Upper lobe of right lung (tissue), 1 donor: ENCODE measurements around the gene MYL7. TPM values are rescaled to one million over a fixed set of nuclear protein-coding genes. Genes with fewer than 3 reads are reported as not detected.
"Not testable (repeated sequence)": the region's sequence is repeated elsewhere in the genome, so short reads cannot be mapped to it uniquely, and the experiment has no call there.

Experiments used
- ATAC-seq: fragments of 200-7000 bp; cut with Tn5 transposase; one replicate; pipeline ENCODE4 v1.9.1; 2020; ENCODE audit warnings: mild to moderate bottlenecking, moderate library complexity
- DNase-seq: peaks from one replicate; pipeline ENCODE4 v3.0.0-alpha.2; 2020
- H3K27ac ChIP-seq: fragments of 200-600 bp; one replicate; pipeline ENCODE4 v1.8.0; 2022
- H3K27me3 ChIP-seq: fragments of 200-600 bp; one replicate; pipeline ENCODE4 v1.8.0; 2022; ENCODE audit warnings: mild to moderate bottlenecking
- H3K36me3 ChIP-seq: fragments of 200-600 bp; one replicate; pipeline ENCODE4 v1.8.0; 2022
- H3K4me1 ChIP-seq: fragments of 200-600 bp; one replicate; pipeline ENCODE4 v1.8.0; 2022
- H3K4me3 ChIP-seq: fragments of 200-600 bp; one replicate; pipeline ENCODE4 v1.8.0; 2022; ENCODE audit warnings: mild to moderate bottlenecking
- H3K9me3 ChIP-seq: fragments of 200-600 bp; one replicate; pipeline ENCODE4 v1.8.0; 2022
- CTCF ChIP-seq: fragments of 200-600 bp; IDR thresholded peaks from one replicate; pipeline ENCODE4 v1.8.0; 2022; ENCODE audit warnings: antibody characterized with exemption
- intact Hi-C: fragments of 100-400 bp; cut with DNase I; formaldehyde crosslinking; loops from one replicate; pipeline ENCODE4 v1.11.0; 2022
- total RNA-seq: library from RNA; stranded (reverse); fragmentation: NEBNext Ultra II Directional; extraction: Animal tissue kit (Norgen Biotek cat#: 25700); gene quantifications from one replicate; pipeline ENCODE4 v1.2.1, GENCODE V29; 2021
- donor health status: DM: no; HTN: yes; CAD: no; lungs with severe emphysema.

MYL7 gene
- total RNA-seq, 1 donor from 2014 or later: 3.1 TPM

GRCh38 chr7:44133295-44133694 lies 7.8 kb downstream of the MYL7 start:
- intact Hi-C loops: no loop called here
- Histone ChIP-seq H3K9me3 (no peaks in the 10 kb centered on the region), H3K4me1 (no peaks in the 10 kb centered on the region), H3K36me3 (no peaks in the 10 kb centered on the region), H3K27me3 (no peaks in the 10 kb centered on the region), H3K4me3 (no peak overlapping the region), H3K27ac (no peak overlapping the region)
- DNase-seq: no peak
- ATAC-seq: no peak
- TF ChIP-seq CTCF: no peak

GRCh38 chr7:44132039-44132438 lies 9.1 kb downstream of the MYL7 start:
- DNase-seq (no peak), ATAC-seq (no peak)
- Histone ChIP-seq H3K9me3 (no peaks in the 10 kb centered on the region), H3K27me3 (no peaks in the 10 kb centered on the region), H3K4me3 (no peak overlapping the region), H3K4me1 (no peaks in the 10 kb centered on the region), H3K27ac (no peak overlapping the region), H3K36me3 (no peaks in the 10 kb centered on the region)
- TF ChIP-seq CTCF: no peak
- intact Hi-C loops: no loop called here

- Histone ChIP-seq H3K36me3 (no peaks in the 10 kb centered on the region), H3K9me3 (no peaks in the 10 kb centered on the region), H3K27me3 (no peaks in the 10 kb centered on the region), H3K4me3 (no peak overlapping the region), H3K27ac (no peak overlapping the region), H3K4me1 (no peaks in the 10 kb centered on the region)
- no peak for TF ChIP-seq CTCF
- intact Hi-C loops: no loop called here
- DNase-seq (no peak), ATAC-seq (peak; percentile 19)
Measured at GRCh38 chr7:44131173-44132029, 9.7 kb downstream of the MYL7 start.

- intact Hi-C loops: no loop called here
- no peaks in the 10 kb centered on the region for H3K4me1 ChIP-seq
- ATAC-seq: peak; percentile 17
- H3K4me3 ChIP-seq: no peak overlapping the region
- H3K27me3 ChIP-seq: no peaks in the 10 kb centered on the region
- no peak for DNase-seq
- H3K36me3 ChIP-seq: no peaks in the 10 kb centered on the region
- no peaks in the 10 kb centered on the region for H3K9me3 ChIP-seq
- H3K27ac ChIP-seq: no peak overlapping the region
- no peak for TF ChIP-seq CTCF
Measured at GRCh38 chr7:44128721-44129582, 12.2 kb downstream of the MYL7 start.

GRCh38 chr7:44127161-44127560 lies 14.0 kb downstream of the MYL7 start:
- ATAC-seq (no peak), DNase-seq (no peak)
- H3K4me3 ChIP-seq: no peak overlapping the region
- peaks cover 7% of the 10 kb centered on the region for H3K4me1 ChIP-seq
- no peak for TF ChIP-seq CTCF
- H3K27ac ChIP-seq: no peak overlapping the region
- no peaks in the 10 kb centered on the region for H3K27me3 ChIP-seq
- H3K36me3 ChIP-seq: no peaks in the 10 kb centered on the region
- H3K9me3 ChIP-seq: no peaks in the 10 kb centered on the region
- intact Hi-C loops: no loop called here

GRCh38 chr7:44126574-44126973 lies 14.6 kb downstream of the MYL7 start:
- H3K4me3 ChIP-seq, H3K27me3 ChIP-seq, H3K36me3 ChIP-seq, H3K27ac ChIP-seq, H3K9me3 ChIP-seq, ATAC-seq, intact Hi-C loops, H3K4me1 ChIP-seq, DNase-seq: not testable (repeated sequence)
